ENCODE measurements around the gene NHP2.

The NHP2 gene

DNA sequence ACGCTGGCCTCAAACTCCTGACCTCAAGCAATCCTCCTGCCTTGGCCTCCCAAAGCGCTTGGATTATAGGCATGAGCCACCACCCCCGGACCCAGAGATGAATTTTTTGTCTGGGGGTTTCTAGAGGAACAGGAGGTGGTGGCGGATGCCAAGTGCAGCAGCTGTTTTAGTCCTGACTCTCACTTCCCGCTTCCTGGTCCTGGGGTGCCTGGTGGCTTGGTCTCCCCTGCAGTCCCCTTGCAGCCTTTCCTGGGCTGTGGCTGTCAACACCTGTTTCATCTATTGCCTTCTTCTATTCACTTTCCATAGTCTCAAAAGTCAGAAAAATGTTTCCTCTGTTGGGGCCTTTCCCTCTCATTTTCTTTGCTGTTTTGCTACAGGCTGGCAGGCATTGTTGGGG, 6.5 kb upstream of the NHP2 start:
- no peak overlapping the region for H3K4me3 ChIP-seq (ENCODE audit: low read depth, low read length)
- DNase-seq (ENCODE audit: low read depth): no peak
- TF ChIP-seq, protein P1, sequence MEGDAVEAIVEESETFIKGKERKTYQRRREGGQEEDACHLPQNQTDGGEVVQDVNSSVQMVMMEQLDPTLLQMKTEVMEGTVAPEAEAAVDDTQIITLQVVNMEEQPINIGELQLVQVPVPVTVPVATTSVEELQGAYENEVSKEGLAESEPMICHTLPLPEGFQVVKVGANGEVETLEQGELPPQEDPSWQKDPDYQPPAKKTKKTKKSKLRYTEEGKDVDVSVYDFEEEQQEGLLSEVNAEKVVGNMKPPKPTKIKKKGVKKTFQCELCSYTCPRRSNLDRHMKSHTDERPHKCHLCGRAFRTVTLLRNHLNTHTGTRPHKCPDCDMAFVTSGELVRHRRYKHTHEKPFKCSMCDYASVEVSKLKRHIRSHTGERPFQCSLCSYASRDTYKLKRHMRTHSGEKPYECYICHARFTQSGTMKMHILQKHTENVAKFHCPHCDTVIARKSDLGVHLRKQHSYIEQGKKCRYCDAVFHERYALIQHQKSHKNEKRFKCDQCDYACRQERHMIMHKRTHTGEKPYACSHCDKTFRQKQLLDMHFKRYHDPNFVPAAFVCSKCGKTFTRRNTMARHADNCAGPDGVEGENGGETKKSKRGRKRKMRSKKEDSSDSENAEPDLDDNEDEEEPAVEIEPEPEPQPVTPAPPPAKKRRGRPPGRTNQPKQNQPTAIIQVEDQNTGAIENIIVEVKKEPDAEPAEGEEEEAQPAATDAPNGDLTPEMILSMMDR (IDR thresholded peaks at IDR 0.05; ENCODE audit: insufficient read depth, low read depth, low read length, missing control alignments): no peak

DNA sequence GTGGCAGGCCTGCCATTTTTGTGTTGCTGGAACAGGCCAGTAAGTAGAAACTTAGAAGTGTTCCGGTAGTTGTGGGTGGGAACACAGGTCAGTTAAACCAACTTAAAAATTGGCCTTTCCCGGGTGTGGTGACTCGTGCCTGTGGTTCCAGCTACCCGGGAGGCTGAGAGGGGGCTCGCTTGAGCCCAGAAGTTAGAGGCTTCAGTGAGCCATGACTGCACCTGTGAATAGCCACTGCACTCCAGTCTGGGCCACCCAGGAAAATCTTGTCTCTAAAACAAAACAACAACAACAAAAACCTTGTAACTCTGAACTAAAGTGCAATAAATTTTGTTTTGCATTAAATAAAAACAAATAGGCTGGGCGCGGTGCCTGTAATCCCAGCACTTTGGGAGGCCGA, 1.4 kb upstream of the NHP2 start:
- TF ChIP-seq, protein P1 (IDR thresholded peaks at IDR 0.05; ENCODE audit: insufficient read depth, low read depth, low read length, missing control alignments): no peak
- DNase-seq (ENCODE audit: low read depth): no peak
- no peak overlapping the region for H3K4me3 ChIP-seq (ENCODE audit: low read depth, low read length)

DNA sequence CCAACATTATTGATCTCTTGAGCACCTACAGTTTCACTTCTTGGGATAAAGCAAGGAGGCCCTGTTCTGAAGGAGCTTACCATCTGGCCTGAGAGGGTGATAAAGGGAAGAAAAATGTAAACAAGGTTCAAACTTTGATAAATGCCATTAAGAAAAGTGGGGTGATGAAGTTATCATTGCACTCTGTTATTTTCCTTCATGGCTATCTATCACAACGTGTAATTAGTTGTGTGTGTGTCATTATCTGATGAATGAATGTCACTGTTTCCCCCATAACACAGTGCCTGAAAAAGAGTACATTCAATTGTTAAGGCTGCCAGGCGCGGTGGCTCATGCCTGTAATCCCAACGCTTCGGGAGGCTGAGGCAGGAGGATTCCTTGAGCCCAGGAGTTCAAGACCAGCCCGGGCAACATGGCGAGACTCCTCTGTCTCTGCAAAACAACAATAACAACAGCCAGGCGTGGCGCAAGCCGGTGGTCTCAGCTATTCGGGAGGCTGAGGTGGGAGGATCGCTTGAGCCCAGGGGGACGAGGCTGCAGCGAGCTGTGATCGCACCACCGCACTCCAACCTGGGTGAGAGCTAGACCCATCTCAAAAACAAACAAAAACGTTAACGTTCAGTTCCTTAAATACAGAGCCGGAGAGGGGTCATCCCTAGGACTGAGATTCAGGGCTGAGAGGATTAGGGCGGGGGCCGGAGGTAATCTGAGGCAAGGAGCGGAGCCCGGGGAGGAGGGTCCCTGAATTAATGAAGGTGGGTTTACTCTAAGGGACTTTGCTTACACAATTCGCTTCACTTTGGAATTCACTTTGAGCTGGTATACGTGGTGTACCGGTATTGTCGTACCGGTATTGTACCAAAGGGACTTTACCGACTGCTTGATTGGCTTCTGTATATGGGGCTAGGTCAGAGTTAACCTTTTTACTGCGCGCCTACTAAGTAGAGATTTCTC, 917 bp downstream of the NHP2 start:
- TF ChIP-seq, protein P1 (IDR thresholded peaks at IDR 0.05; ENCODE audit: insufficient read depth, low read depth, low read length, missing control alignments): no peak
- DNase-seq (ENCODE audit: low read depth): no peak
- peak overlapping the region; percentile 86 for H3K4me3 ChIP-seq (ENCODE audit: low read depth, low read length)

DNA sequence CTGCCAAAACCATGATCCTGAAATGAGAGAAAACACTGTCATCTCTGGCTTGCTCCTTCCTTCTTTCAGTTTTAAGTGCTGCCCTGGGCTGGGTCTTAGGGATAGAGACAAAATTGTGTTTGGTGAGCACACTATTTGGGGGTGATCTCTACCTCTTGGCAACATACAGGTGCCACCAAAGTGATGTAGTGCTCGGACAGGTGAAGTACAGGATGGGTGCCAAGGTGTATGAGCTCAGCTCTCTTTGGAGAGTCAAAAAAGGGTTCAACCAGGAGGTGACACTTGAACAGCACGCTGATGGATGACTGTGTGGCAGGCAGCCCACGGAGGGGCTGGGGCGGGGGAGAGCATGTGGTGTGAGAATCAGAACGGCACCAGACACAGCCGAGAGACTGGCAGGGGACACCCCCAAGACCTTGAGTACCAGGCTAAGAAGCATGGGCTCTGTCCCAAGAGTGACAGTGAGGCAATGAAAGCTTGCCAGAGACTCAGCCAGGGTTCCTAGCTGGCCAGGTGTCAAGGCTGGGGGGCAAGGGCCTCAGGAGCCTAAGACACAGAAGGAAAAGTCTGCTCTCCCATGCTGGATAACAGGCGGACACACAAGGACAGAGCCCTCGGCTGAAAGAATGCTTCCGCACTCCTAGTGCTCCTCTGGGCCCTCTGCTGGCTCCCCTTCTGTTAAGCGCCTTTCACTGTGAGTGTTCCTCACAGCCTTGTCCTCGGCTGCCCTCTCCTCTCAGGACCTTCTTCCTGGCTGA, 2.5 kb downstream of the NHP2 start:
- no peak for DNase-seq (ENCODE audit: low read depth)
- TF ChIP-seq, protein P1 (IDR thresholded peaks at IDR 0.05; ENCODE audit: insufficient read depth, low read depth, low read length, missing control alignments): no peak
- H3K4me3 ChIP-seq (ENCODE audit: low read depth, low read length): no peak overlapping the region

DNA sequence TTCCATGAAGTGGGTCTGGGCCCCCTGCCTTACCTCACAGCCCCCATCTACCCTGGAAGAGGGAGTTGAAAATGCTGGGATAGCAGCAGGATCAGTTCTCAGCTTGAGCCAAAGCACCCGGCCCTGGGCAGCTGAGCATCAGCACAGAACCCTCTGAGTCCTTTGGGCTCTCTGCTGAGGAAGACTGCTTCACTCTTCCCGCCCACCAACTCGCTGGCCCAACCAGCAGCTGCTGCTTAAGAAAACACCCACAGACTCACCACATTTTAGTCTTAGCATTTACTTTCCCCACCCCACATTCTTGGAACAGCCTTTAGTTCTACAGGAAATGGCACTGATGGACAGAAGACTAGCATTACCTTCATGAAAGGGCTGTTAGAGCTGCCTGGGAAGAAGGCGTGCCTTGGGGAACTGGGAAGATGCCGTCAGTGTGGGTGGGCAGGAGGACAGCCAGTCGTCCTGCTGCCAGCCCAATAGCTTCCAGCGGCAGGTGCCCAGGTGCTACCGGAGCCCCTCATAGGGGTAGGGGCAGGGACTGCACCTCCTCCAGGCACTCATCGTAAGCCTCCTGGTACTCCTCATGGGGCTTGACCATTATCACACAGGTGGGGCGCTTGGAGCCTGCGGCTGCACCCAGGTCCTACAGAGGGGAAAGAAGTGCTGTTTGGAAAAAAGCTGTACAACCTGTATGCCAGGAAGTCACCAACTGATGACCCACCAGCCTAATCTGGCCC, 4.3 kb downstream of the NHP2 start:
- TF ChIP-seq, protein P1 (IDR thresholded peaks at IDR 0.05; ENCODE audit: insufficient read depth, low read depth, low read length, missing control alignments): no peak
- no peak for DNase-seq (ENCODE audit: low read depth)
- H3K4me3 ChIP-seq (ENCODE audit: low read depth, low read length): no peak overlapping the region

DNA sequence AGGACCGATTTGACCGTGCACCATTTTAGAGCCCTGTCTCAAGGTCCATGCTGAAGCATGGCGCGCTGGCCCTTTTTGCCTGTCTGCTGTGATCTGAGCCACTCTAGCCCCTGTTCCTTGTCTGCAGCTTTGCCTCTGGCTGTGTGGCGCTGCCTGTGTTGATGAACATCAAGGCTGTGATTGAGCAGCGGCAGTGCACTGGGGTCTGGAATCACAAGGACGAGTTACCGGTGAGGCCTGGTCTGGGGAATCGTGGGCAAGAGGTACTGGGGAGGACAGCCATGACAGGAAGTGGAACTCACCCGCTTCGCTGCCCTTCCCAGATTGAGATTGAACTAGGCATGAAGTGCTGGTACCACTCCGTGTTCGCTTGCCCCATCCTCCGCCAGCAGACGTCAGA, 6.3 kb downstream of the NHP2 start:
- TF ChIP-seq, protein P1 (IDR thresholded peaks at IDR 0.05; ENCODE audit: insufficient read depth, low read depth, low read length, missing control alignments): no peak
- H3K4me3 ChIP-seq (ENCODE audit: low read depth, low read length): no peak overlapping the region
- DNase-seq (ENCODE audit: low read depth): no peak
